Hepatocyte (in vitro differentiated cells): ENCODE measurements around the gene CAB39L. TPM values are rescaled to one million over a fixed set of nuclear protein-coding genes. Genes with fewer than 3 reads are reported as not detected.

Experiments
- DNase-seq: peaks from one replicate; pipeline ENCODE4 v3.0.0-alpha.2; 2016; ENCODE audit warnings: low spot score
- H2AFZ ChIP-seq: fragments of 200-600 bp; sonication (generic); 2 replicates; pipeline ENCODE4 v1.6.0; 2016; ENCODE audit warnings: antibody characterized with exemption, mild to moderate bottlenecking
- H3K27ac ChIP-seq: fragments of 200-600 bp; sonication (generic); 2 replicates; pipeline ENCODE4 v1.5.1; 2016; ENCODE audit warnings: mild to moderate bottlenecking
- H3K27me3 ChIP-seq: fragments of 200-600 bp; sonication (generic); 2 replicates; pipeline ENCODE4 v1.6.1; 2016
- H3K36me3 ChIP-seq: fragments of 200-600 bp; sonication (generic); replicated peaks from 2 replicates; pipeline ENCODE4 v1.5.1; 2016; ENCODE audit warnings: low read depth; ENCODE audit not compliant: insufficient read depth
- H3K4me1 ChIP-seq: fragments of 200-600 bp; sonication (generic); 2 replicates; pipeline ENCODE4 v1.5.1; 2016; ENCODE audit warnings: mild to moderate bottlenecking, moderate library complexity; ENCODE audit not compliant: insufficient read depth
- H3K4me2 ChIP-seq: fragments of 200-600 bp; sonication (generic); 2 replicates; pipeline ENCODE4 v1.6.0; 2016
- H3K4me3 ChIP-seq: fragments of 200-600 bp; sonication (generic); 2 replicates; pipeline ENCODE4 v1.5.1; 2016; ENCODE audit warnings: mild to moderate bottlenecking
- H3K79me2 ChIP-seq: fragments of 200-600 bp; sonication (generic); 2 replicates; pipeline ENCODE4 v1.6.0; 2017; ENCODE audit warnings: mild to moderate bottlenecking
- H3K9me2 ChIP-seq: fragments of 200-600 bp; sonication (generic); replicated peaks from 2 replicates; pipeline ENCODE4 v1.6.0; 2017; ENCODE audit warnings: mild to moderate bottlenecking; ENCODE audit not compliant: insufficient read depth
- H3K9me3 ChIP-seq: fragments of 200-600 bp; sonication (generic); 2 replicates; pipeline ENCODE4 v1.5.1; 2016; ENCODE audit warnings: low read depth, mild to moderate bottlenecking
- H4K20me1 ChIP-seq: fragments of 200-600 bp; sonication (generic); 2 replicates; pipeline ENCODE4 v1.6.0; 2016; ENCODE audit warnings: mild to moderate bottlenecking; ENCODE audit not compliant: insufficient read depth, poor library complexity, severe bottlenecking
- CTCF ChIP-seq: fragments of 200-600 bp; sonication (generic); IDR thresholded peaks from 2 replicates; pipeline ENCODE4 v1.5.1; 2016; ENCODE audit warnings: antibody characterized with exemption, mild to moderate bottlenecking; ENCODE audit not compliant: poor library complexity
- EZH2 ChIP-seq: fragments of 200-600 bp; sonication (generic); IDR thresholded peaks from 2 replicates; pipeline ENCODE4 v1.6.1; 2016; ENCODE audit warnings: antibody characterized with exemption, mild to moderate bottlenecking, borderline replicate concordance
- EZH2phosphoT487 ChIP-seq: fragments of 200-600 bp; sonication (generic); IDR thresholded peaks from one replicate; pipeline ENCODE4 v1.6.1; 2018; ENCODE audit warnings: antibody characterized with exemption, mild to moderate bottlenecking, low read depth, moderate library complexity; ENCODE audit not compliant: unreplicated experiment, severe bottlenecking
- WGBS: methylation state at CpG from one replicate; pipeline ENCODE4 v1.1.6; 2016; ENCODE audit warnings: low lambda C conversion rate; ENCODE audit errors: missing lambda C conversion rate; 5-methylcytosine and 5-hydroxymethylcytosine counted together
- polyA plus RNA-seq: library from polyadenylated mRNA; unstranded; fragments of >200 nt; fragmentation: Nextera tagmentation; extraction: Ambion mirVana; gene quantifications from 2 replicates; pipeline ENCODE4 v1.2.1, GENCODE V29; 2016
- total RNA-seq: library from RNA; depleted of rRNA; stranded (reverse); fragments of >200 nt; gene quantifications from 2 replicates; pipeline ENCODE4 v1.2.3, GENCODE V29; 2014

The CAB39L gene
- total and polyA plus RNA-seq, 2 experiments from 2014 or later, result 13.7 to 20.4 TPM

- no peak for TF ChIP-seq CTCF
- no peak for TF ChIP-seq EZH2
- TF ChIP-seq EZH2phosphoT487, result no peak
- Histone ChIP-seq H3K4me2 (no peak overlapping the region), H2AFZ (no peak overlapping the region), H3K79me2 (peaks cover 33% of the 10 kb centered on the region), H3K27me3 (no peaks in the 10 kb centered on the region), H3K9me2 (no peaks in the 10 kb centered on the region), H3K4me3 (no peak overlapping the region), H3K4me1 (peaks cover 9% of the 10 kb centered on the region), H4K20me1 (no peaks in the 10 kb centered on the region), H3K27ac (no peak overlapping the region), H3K9me3 (no peaks in the 10 kb centered on the region), H3K36me3 (no peaks in the 10 kb centered on the region)
- 97% methylated on average over 7 of the region's 7 CpGs for WGBS
- no peak for DNase-seq
Observed at GRCh38 chr13:49453465-49453864, 9.6 kb upstream of the CAB39L start.

GRCh38 chr13:49452725-49453457 is 9.0 kb upstream of the CAB39L start:
- no peak overlapping the region for H3K4me3 ChIP-seq
- no peaks in the 10 kb centered on the region for H3K9me3 ChIP-seq
- no peaks in the 10 kb centered on the region for H3K36me3 ChIP-seq
- no peak for DNase-seq
- H3K4me1 ChIP-seq, result peaks cover 14% of the 10 kb centered on the region
- no peak for TF ChIP-seq EZH2
- no peak for TF ChIP-seq CTCF
- no peak for TF ChIP-seq EZH2phosphoT487
- no peak overlapping the region for H2AFZ ChIP-seq
- no peak overlapping the region for H3K4me2 ChIP-seq
- no peaks in the 10 kb centered on the region for H3K9me2 ChIP-seq
- H3K27ac ChIP-seq, result no peak overlapping the region
- WGBS, result 97% methylated on average over 8 of the region's 8 CpGs
- no peaks in the 10 kb centered on the region for H3K27me3 ChIP-seq
- peaks cover 38% of the 10 kb centered on the region for H3K79me2 ChIP-seq
- no peaks in the 10 kb centered on the region for H4K20me1 ChIP-seq

- H3K4me2 ChIP-seq, result no peak overlapping the region
- H3K9me2 ChIP-seq, result no peaks in the 10 kb centered on the region
- no peaks in the 10 kb centered on the region for H3K27me3 ChIP-seq
- no peak for TF ChIP-seq CTCF
- no peak for TF ChIP-seq EZH2phosphoT487
- no peak for TF ChIP-seq EZH2
- peaks cover 60% of the 10 kb centered on the region for H3K79me2 ChIP-seq
- H3K4me3 ChIP-seq, result no peak overlapping the region
- H3K27ac ChIP-seq, result no peak overlapping the region
- no peak for DNase-seq
- no peaks in the 10 kb centered on the region for H4K20me1 ChIP-seq
- H2AFZ ChIP-seq, result no peak overlapping the region
- peaks cover 21% of the 10 kb centered on the region for H3K4me1 ChIP-seq
- WGBS, result 90% methylated on average over 3 of the region's 3 CpGs
- no peaks in the 10 kb centered on the region for H3K9me3 ChIP-seq
- no peaks in the 10 kb centered on the region for H3K36me3 ChIP-seq
Observed at GRCh38 chr13:49450105-49450819, 6.4 kb upstream of the CAB39L start.
